GM23248 (cell line): ENCODE data around the gene ATP6V0E1. TPM values are rescaled to one million over a fixed set of nuclear protein-coding genes. Genes with fewer than 3 reads are reported as not detected.

Experiments
- DNase-seq: peaks from one replicate; pipeline ENCODE4 v3.0.0-alpha.2; 2015
- H2AFZ ChIP-seq: fragments of 200-600 bp; sonication (generic); 2 replicates; pipeline ENCODE4 v1.6.1; 2016; ENCODE audit warnings: antibody characterized with exemption
- H3F3A ChIP-seq: fragments of 200-600 bp; sonication (generic); 2 replicates; pipeline ENCODE4 v1.6.1; 2016; ENCODE audit warnings: mild to moderate bottlenecking, antibody characterized with exemption, mixed run types; ENCODE audit not compliant: insufficient read depth
- H3K27ac ChIP-seq: fragments of 200-600 bp; sonication (generic); 2 replicates; pipeline ENCODE4 v1.5.1; 2016; ENCODE audit warnings: mild to moderate bottlenecking
- H3K27me3 ChIP-seq: fragments of 200-600 bp; sonication (generic); replicated peaks from 2 replicates; pipeline ENCODE4 v1.6.1; 2016; ENCODE audit warnings: mild to moderate bottlenecking; ENCODE audit not compliant: insufficient read depth
- H3K36me3 ChIP-seq: fragments of 200-600 bp; sonication (generic); 2 replicates; pipeline ENCODE4 v1.6.1; 2016; ENCODE audit warnings: low read depth, mild to moderate bottlenecking
- H3K4me1 ChIP-seq: fragments of 200-600 bp; sonication (generic); 2 replicates; pipeline ENCODE4 v1.6.1; 2016; ENCODE audit warnings: mild to moderate bottlenecking; ENCODE audit not compliant: insufficient read depth
- H3K4me2 ChIP-seq: fragments of 200-600 bp; sonication (generic); one replicate; pipeline ENCODE4 v1.6.1; 2016; ENCODE audit warnings: mild to moderate bottlenecking; ENCODE audit not compliant: unreplicated experiment
- H3K4me3 ChIP-seq: fragments of 200-600 bp; sonication (generic); 2 replicates; pipeline ENCODE4 v1.5.1; 2016; ENCODE audit warnings: mild to moderate bottlenecking
- H3K79me2 ChIP-seq: fragments of 200-600 bp; sonication (generic); 2 replicates; pipeline ENCODE4 v1.6.1; 2016; ENCODE audit warnings: mild to moderate bottlenecking; ENCODE audit not compliant: insufficient read depth
- H3K9ac ChIP-seq: fragments of 200-600 bp; sonication (generic); 2 replicates; pipeline ENCODE4 v1.6.1; 2016; ENCODE audit warnings: mild to moderate bottlenecking
- H3K9me2 ChIP-seq: fragments of 200-600 bp; sonication (generic); 2 replicates; pipeline ENCODE4 v1.6.1; 2016; ENCODE audit warnings: mixed run types, mild to moderate bottlenecking, moderate library complexity; ENCODE audit not compliant: insufficient read depth
- H3K9me3 ChIP-seq: fragments of 200-600 bp; sonication (generic); one replicate; pipeline ENCODE4 v1.6.1; 2017; ENCODE audit warnings: low read depth
- H4K20me1 ChIP-seq: fragments of 200-600 bp; sonication (generic); 2 replicates; pipeline ENCODE4 v1.6.0; 2016; ENCODE audit not compliant: insufficient read depth
- EZH2 ChIP-seq: fragments of 200-600 bp; sonication (generic); IDR thresholded peaks from 2 replicates; pipeline ENCODE4 v1.6.1; 2018; ENCODE audit warnings: antibody characterized with exemption, mild to moderate bottlenecking; ENCODE audit not compliant: insufficient read depth, poor library complexity, severe bottlenecking
- EZH2phosphoT487 ChIP-seq: fragments of 200-600 bp; sonication (generic); IDR thresholded peaks from 2 replicates; pipeline ENCODE4 v1.6.1; 2018; ENCODE audit warnings: antibody characterized with exemption, moderate library complexity, mild to moderate bottlenecking, low read depth; ENCODE audit not compliant: insufficient read depth
- WGBS, 2 experiments: methylation state at CpG; one replicate each; pipeline ENCODE4 v1.1.6; 2015 to 2017; ENCODE audit warnings: low lambda C conversion rate in 2 of 2, low coverage in 1 of 2; ENCODE audit errors: missing lambda C conversion rate in 2 of 2; 5-methylcytosine and 5-hydroxymethylcytosine counted together
- in situ Hi-C: fragments of 300-500 bp; cut with MboI; formaldehyde crosslinking; loops from 2 replicates; pipeline ENCODE4 v1.15.0; 2020
- polyA plus RNA-seq: library from polyadenylated mRNA; unstranded; fragments of >200 nt; fragmentation: Nextera tagmentation; extraction: Ambion mirVana; gene quantifications from 2 replicates; pipeline ENCODE4 v1.2.1, GENCODE V29; 2016
- total RNA-seq: library from RNA; depleted of rRNA; stranded (reverse); fragments of >200 nt; shearing (Covaris generic); gene quantifications from 2 replicates; pipeline ENCODE4 v1.2.3, GENCODE V29; 2014

ATP6V0E1 gene
- total and polyA plus RNA-seq, 2 experiments from 2014 or later = 175 to 675 TPM

DNA sequence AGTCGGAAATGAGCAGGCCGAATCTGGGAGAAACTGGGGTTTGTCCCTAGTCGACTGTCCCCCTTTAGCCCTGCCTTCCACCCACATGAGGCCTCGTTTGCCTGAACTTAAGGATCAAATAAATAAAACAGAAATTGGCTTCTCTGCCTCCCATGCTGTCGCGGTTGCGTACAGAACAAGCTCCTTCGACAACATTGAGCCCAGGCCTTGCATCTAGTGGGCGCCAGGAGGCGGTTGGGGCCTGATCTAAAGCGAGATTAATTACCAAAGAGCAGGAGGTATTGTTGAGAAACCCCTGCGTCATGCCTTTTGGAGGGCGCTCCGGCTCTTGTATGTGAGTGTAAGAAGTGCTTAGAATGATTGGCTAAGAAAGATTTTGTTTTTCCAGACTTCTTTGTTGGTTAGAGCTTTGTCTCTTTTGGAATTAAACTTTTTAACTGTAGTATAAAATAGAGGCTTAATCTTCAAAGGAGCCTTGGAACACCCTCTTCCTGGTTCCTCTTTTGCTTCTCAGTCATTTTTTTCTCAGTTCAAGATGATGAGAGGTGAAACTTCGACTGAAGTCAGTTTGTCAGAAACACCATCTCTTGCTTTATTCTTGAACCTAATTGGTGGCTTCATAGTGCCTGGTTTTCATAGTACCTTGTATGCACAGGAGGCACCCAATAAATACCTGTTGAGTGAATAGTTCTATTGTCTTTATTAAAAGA, 828 bp downstream of the ATP6V0E1 start:
- no peaks in the 10 kb centered on the region for H3K9me2 ChIP-seq
- no peaks in the 10 kb centered on the region for H3K9me3 ChIP-seq
- peaks cover 12% of the 10 kb centered on the region for H3K4me1 ChIP-seq
- H3K9ac ChIP-seq = peak overlapping the region; percentile 97
- no peaks in the 10 kb centered on the region for H3K27me3 ChIP-seq
- H3K36me3 ChIP-seq = no peaks in the 10 kb centered on the region
- in situ Hi-C loops = loop anchor here (10.0 to 25.0 kb wide), 2 partner anchors 160 to 303 kb away; partner anchors contain the start of gene BNIP1
- WGBS, 2 experiments = 2% methylated on average over 15 of the region's 15 CpGs
- H3K4me2 ChIP-seq = peak overlapping the region; percentile 86
- DNase-seq = peak; percentile 97
- H2AFZ ChIP-seq = peak overlapping the region; percentile 78
- peaks cover 56% of the 10 kb centered on the region for H3K79me2 ChIP-seq
- no peak for TF ChIP-seq EZH2
- no peak for TF ChIP-seq EZH2phosphoT487
- peak overlapping the region; percentile 86 for H3K4me3 ChIP-seq
- no peaks in the 10 kb centered on the region for H4K20me1 ChIP-seq
- peaks cover 4% of the 10 kb centered on the region for H3F3A ChIP-seq
- peak overlapping the region; percentile 92 for H3K27ac ChIP-seq

DNA sequence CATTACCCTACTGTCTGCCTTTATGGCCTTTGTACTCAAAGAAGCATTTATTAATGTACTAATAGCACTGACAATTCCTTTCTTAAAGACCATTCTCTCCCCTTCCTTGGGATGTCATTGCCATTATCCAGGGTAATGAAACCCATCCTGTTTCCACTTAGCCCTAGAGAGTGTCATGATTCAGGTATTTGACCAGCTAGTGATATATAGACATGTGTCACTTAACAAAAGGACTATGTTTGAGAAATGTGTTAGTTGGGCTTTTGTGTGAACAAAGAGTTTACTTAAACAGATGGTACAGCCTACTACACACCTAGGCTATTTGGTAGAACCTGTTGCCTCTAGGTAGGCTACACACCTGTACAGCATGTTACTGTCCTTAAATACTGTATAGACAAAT, 2.0 kb downstream of the ATP6V0E1 start:
- Histone ChIP-seq H3K79me2 (peaks cover 68% of the 10 kb centered on the region), H3K27ac (no peak overlapping the region), H3K9ac (no peak overlapping the region), H4K20me1 (no peaks in the 10 kb centered on the region), H3K9me2 (no peaks in the 10 kb centered on the region), H2AFZ (no peak overlapping the region), H3K27me3 (no peaks in the 10 kb centered on the region), H3F3A (peaks cover 4% of the 10 kb centered on the region), H3K36me3 (no peaks in the 10 kb centered on the region), H3K9me3 (no peaks in the 10 kb centered on the region), H3K4me2 (peak overlapping the region; percentile 36), H3K4me1 (peaks cover 12% of the 10 kb centered on the region), H3K4me3 (peak overlapping the region; percentile 86)
- in situ Hi-C loops = loop anchor here (10.0 to 25.0 kb wide), 2 partner anchors 159 to 302 kb away; partner anchors contain the start of gene BNIP1
- peak; percentile 13 for DNase-seq
- TF ChIP-seq EZH2phosphoT487 (no peak), EZH2 (no peak)

DNA sequence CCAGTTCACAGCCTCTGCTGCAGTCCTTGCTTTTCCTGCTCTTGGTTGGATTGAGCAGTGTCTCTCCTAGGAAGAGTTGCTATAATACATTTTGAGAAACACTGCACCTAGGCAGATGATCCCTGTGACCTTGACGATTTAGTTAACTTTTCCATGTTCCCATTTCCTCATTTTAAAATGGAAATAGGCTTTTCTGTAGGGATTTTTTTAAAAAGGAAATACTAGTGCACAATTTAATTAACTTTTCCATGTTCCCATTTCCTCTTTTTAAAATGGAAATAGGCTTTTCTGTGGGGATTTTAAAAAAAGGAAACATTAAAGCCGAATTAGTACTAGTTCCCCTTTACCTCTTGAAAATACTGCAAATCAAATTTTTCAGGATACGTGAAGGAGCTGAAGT, 4.7 kb downstream of the ATP6V0E1 start:
- no peak for DNase-seq
- in situ Hi-C loops = loop anchor here (10.0 to 25.0 kb wide), 2 partner anchors 157 to 299 kb away; partner anchors contain the start of gene BNIP1
- Histone ChIP-seq H3K27ac (no peak overlapping the region), H3K79me2 (peaks cover 95% of the 10 kb centered on the region), H3K36me3 (no peaks in the 10 kb centered on the region), H3K27me3 (no peaks in the 10 kb centered on the region), H2AFZ (no peak overlapping the region), H3K9me2 (no peaks in the 10 kb centered on the region), H3K4me2 (no peak overlapping the region), H3K9me3 (no peaks in the 10 kb centered on the region), H3K9ac (no peak overlapping the region), H3K4me3 (no peak overlapping the region), H3F3A (peaks cover 4% of the 10 kb centered on the region), H3K4me1 (peaks cover 12% of the 10 kb centered on the region), H4K20me1 (no peaks in the 10 kb centered on the region)
- WGBS, 2 experiments = 78 to 79% methylated on average over 3 of the region's 3 CpGs
- TF ChIP-seq EZH2phosphoT487 (no peak), EZH2 (no peak)

DNA sequence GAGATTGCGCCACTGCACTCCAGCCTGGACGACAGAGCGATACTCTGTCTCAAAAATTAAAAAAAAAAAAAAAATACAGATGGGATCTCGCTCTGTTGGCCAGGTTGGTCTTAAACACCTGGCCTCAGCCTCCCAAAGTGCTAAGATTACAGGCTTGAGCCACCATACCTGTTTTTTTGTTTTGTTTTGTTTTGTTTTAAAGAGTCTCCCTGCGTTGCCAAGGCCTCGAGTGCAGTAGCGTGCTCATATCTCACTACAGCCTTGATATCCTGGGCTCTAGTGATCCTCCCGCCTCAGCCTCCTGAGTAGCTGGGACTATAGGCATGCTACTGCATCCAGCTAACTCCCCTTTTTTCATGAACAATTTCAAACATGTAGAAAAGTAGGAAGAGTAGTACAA, 7.2 kb downstream of the ATP6V0E1 start:
- no peak for DNase-seq
- no peak overlapping the region for H3K9ac ChIP-seq
- no peak overlapping the region for H2AFZ ChIP-seq
- no peak overlapping the region for H3K4me2 ChIP-seq
- no peak overlapping the region for H3K4me3 ChIP-seq
- H3K4me1 ChIP-seq = peaks cover 6% of the 10 kb centered on the region
- no peaks in the 10 kb centered on the region for H3K9me3 ChIP-seq
- no peaks in the 10 kb centered on the region for H3K27me3 ChIP-seq
- 93 to 94% methylated on average over 8 of the region's 8 CpGs for WGBS, 2 experiments
- TF ChIP-seq EZH2phosphoT487 (no peak), EZH2 (no peak)
- peaks cover 100% of the 10 kb centered on the region for H3K79me2 ChIP-seq
- no peaks in the 10 kb centered on the region for H3F3A ChIP-seq
- no peaks in the 10 kb centered on the region for H4K20me1 ChIP-seq
- no peak overlapping the region for H3K27ac ChIP-seq
- no peaks in the 10 kb centered on the region for H3K9me2 ChIP-seq
- in situ Hi-C loops = loop anchor here (25.0 kb wide), 1 partner anchor 297 kb away; no protein-coding TSS in a partner anchor
- peaks cover 17% of the 10 kb centered on the region for H3K36me3 ChIP-seq
